Measurements from ENCODE around the gene SOCS7.
A peak's percentile ranks its signal among the peaks of the same experiment; 100 is the strongest.

The SOCS7 gene

DNA sequence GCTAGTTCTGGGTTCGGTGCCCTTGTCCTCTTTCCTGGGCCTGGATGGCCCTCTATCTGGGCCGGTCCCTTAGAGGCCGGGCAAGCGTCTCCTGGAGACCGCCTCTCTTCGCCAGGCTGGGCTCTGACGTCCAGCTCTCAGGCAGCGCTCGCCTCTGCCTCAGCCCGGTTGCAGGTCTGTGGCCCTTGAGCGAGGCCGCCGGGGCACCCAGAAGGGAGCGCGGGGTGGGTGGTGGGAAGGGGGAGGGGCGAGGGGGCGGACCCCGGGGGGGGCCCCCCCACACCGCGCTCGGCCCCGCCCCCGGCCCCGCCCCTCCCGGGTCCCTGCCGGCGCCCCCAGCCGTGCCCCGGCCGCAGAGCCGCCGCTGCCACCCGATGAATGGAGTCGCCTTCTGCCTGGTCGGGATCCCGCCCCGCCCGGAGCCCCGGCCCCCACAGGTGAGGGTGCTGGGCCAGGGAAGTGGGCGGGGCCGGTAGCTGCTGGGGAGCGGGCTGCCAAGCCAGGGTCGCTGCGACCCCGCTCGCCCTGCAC is 76.5 kb downstream of the SOCS7 start, which contains the start of gene ARHGAP23:
TSS of gene ARHGAP23 (plus strand) at position 353 of the 531 bp plus-strand sequence. CDS start at position 375, 22 bp downstream.
- TF ChIP-seq EZH2phosphoT487 (IDR thresholded peaks at IDR 0.05; ENCODE audit: low read length) (no peak), EZH2 (optimal IDR thresholded peaks at IDR 0.05; ENCODE audit: low read depth, low read length) (no peak)
- TF ChIP-seq, protein P1, sequence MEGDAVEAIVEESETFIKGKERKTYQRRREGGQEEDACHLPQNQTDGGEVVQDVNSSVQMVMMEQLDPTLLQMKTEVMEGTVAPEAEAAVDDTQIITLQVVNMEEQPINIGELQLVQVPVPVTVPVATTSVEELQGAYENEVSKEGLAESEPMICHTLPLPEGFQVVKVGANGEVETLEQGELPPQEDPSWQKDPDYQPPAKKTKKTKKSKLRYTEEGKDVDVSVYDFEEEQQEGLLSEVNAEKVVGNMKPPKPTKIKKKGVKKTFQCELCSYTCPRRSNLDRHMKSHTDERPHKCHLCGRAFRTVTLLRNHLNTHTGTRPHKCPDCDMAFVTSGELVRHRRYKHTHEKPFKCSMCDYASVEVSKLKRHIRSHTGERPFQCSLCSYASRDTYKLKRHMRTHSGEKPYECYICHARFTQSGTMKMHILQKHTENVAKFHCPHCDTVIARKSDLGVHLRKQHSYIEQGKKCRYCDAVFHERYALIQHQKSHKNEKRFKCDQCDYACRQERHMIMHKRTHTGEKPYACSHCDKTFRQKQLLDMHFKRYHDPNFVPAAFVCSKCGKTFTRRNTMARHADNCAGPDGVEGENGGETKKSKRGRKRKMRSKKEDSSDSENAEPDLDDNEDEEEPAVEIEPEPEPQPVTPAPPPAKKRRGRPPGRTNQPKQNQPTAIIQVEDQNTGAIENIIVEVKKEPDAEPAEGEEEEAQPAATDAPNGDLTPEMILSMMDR (IDR thresholded peaks at IDR 0.05; ENCODE audit: low read length): no peak
- peak within 1 kb of the TSS; percentile 97 for H3K4me2 ChIP-seq (ENCODE audit: low read depth, low read length)
- H4K20me1 ChIP-seq (ENCODE audit: insufficient read depth, low read length): no peaks in the 10 kb centered on the region
- H3K4me3 ChIP-seq (ENCODE audit: low read length): peak within 1 kb of the TSS; percentile 99
- no peaks in the 10 kb centered on the region for H3K9me2 ChIP-seq (replicated peaks; ENCODE audit: insufficient read depth, low read length)
- peak within 1 kb of the TSS; percentile 82 for H3K9ac ChIP-seq (ENCODE audit: low read length)
- peak; percentile 74 for DNase-seq
- H3K4me1 ChIP-seq (ENCODE audit: low read length): peaks cover 29% of the 10 kb centered on the region
- H3K27me3 ChIP-seq (replicated peaks; ENCODE audit: insufficient read depth, low read length): no peaks in the 10 kb centered on the region
- H3K27ac ChIP-seq (ENCODE audit: low read length): peak within 1 kb of the TSS; percentile 69; the same call in 1 of the 2 replicates
- H3K36me3 ChIP-seq (replicated peaks; ENCODE audit: insufficient read depth, low read length): no peaks in the 10 kb centered on the region
- peaks cover 61% of the 10 kb centered on the region for H3K79me2 ChIP-seq (ENCODE audit: low read length)
- peaks cover 14% of the 10 kb centered on the region for H3F3A ChIP-seq (ENCODE audit: insufficient read depth, low read length)
- no peaks in the 10 kb centered on the region for H3K9me3 ChIP-seq (replicated peaks; ENCODE audit: insufficient read depth, low read length)
- peak within 1 kb of the TSS; percentile 92 for H2AFZ ChIP-seq (ENCODE audit: low read length)

DNA sequence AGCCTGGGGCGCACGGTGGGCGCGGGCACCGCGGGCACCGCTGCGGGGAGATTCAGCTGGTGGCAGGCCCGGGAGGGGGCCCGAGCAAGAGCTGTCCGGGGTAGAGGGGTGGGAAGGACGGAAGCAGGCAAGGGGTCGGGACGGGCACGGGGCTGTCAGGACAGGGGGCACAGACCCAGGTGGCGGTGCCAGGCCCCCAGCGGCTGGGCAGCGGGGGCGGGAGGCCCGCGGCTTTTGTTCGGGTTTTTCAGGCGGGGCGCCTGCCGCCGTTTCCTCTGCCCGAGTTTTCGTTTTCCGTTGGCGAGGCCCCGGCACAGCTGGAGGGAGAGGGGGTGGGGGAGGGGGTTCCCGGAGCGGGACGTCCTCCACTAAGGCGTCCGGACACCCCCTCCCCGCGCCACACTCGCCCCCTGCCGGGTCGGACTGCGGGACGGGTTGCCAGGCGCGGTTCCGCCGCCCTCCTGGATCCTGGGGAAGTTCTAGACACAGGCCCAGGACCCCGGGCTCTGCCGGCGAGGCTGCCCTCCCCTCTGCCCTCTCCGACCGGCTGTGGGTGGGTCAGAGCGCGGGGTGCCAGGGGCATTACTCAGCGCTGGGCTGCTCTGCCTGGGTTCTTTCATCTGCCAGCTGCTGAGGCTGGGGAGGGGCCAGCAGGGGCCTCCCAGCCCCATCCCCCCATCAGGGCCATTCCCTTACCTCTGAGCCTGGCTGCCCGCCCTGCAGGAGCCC is 77.2 kb downstream of the SOCS7 start:
- peaks cover 67% of the 10 kb centered on the region for H3K79me2 ChIP-seq (ENCODE audit: low read length)
- H3K9me2 ChIP-seq (replicated peaks; ENCODE audit: insufficient read depth, low read length): no peaks in the 10 kb centered on the region
- H3K9ac ChIP-seq (ENCODE audit: low read length): peak overlapping the region; percentile 72
- H3K27ac ChIP-seq (ENCODE audit: low read length): peak overlapping the region; percentile 69; the same call in 1 of the 2 replicates
- H3K4me2 ChIP-seq (ENCODE audit: low read depth, low read length): peak overlapping the region; percentile 87
- H3F3A ChIP-seq (ENCODE audit: insufficient read depth, low read length): peaks cover 14% of the 10 kb centered on the region
- H2AFZ ChIP-seq (ENCODE audit: low read length): peak overlapping the region; percentile 77
- H3K36me3 ChIP-seq (replicated peaks; ENCODE audit: insufficient read depth, low read length): no peaks in the 10 kb centered on the region
- TF ChIP-seq EZH2 (optimal IDR thresholded peaks at IDR 0.05; ENCODE audit: low read depth, low read length): no peak
- no peak for TF ChIP-seq EZH2phosphoT487 (IDR thresholded peaks at IDR 0.05; ENCODE audit: low read length)
- TF ChIP-seq, protein P1 (IDR thresholded peaks at IDR 0.05; ENCODE audit: low read length): no peak
- DNase-seq: peak; percentile 69
- peak overlapping the region; percentile 99 for H3K4me3 ChIP-seq (ENCODE audit: low read length)
- H4K20me1 ChIP-seq (ENCODE audit: insufficient read depth, low read length): no peaks in the 10 kb centered on the region
- H3K27me3 ChIP-seq (replicated peaks; ENCODE audit: insufficient read depth, low read length): no peaks in the 10 kb centered on the region
- H3K4me1 ChIP-seq (ENCODE audit: low read length): peaks cover 29% of the 10 kb centered on the region
- no peaks in the 10 kb centered on the region for H3K9me3 ChIP-seq (replicated peaks; ENCODE audit: insufficient read depth, low read length)

GRCh38 chr17:38429476-38430100 is 77.9 kb downstream of the SOCS7 start:
- Histone ChIP-seq H3K4me1 (ENCODE audit: low read length) (peaks cover 25% of the 10 kb centered on the region), H3K27ac (ENCODE audit: low read length) (peak overlapping the region; percentile 69; the same call in 1 of the 2 replicates), H3K36me3 (replicated peaks; ENCODE audit: insufficient read depth, low read length) (no peaks in the 10 kb centered on the region), H4K20me1 (ENCODE audit: insufficient read depth, low read length) (no peaks in the 10 kb centered on the region), H3K4me2 (ENCODE audit: low read depth, low read length) (peak overlapping the region; percentile 87), H3K9me2 (replicated peaks; ENCODE audit: insufficient read depth, low read length) (no peaks in the 10 kb centered on the region), H3K9me3 (replicated peaks; ENCODE audit: insufficient read depth, low read length) (no peaks in the 10 kb centered on the region), H3F3A (ENCODE audit: insufficient read depth, low read length) (peaks cover 14% of the 10 kb centered on the region), H3K27me3 (replicated peaks; ENCODE audit: insufficient read depth, low read length) (no peaks in the 10 kb centered on the region), H3K9ac (ENCODE audit: low read length) (peak overlapping the region; percentile 72; the same call in 1 of the 2 replicates), H2AFZ (ENCODE audit: low read length) (no peak overlapping the region), H3K4me3 (ENCODE audit: low read length) (peak overlapping the region; percentile 99), H3K79me2 (ENCODE audit: low read length) (peaks cover 75% of the 10 kb centered on the region)
- no peak for TF ChIP-seq EZH2 (optimal IDR thresholded peaks at IDR 0.05; ENCODE audit: low read depth, low read length)
- DNase-seq: no peak
